Cardiac muscle cell (in vitro differentiated cells and primary cell): ENCODE measurements around the gene JPT2. TPM values are rescaled to one million over a fixed set of nuclear protein-coding genes. Genes with fewer than 3 reads are reported as not detected.

ENCODE experiments used
- DNase-seq, 2 donors: peaks; one replicate each; pipeline versions ENCODE4 v3.0.0 to v3.0.0-alpha.2; 2010 to 2017; ENCODE audit warnings: low read depth in 1 of 2, low spot score in 1 of 2
- H3K27ac ChIP-seq: fragments of 200-600 bp; sonication (generic); 2 replicates; pipeline ENCODE4 v1.5.1; 2016
- H3K27me3 ChIP-seq: fragments of 200-600 bp; sonication (generic); 2 replicates; pipeline ENCODE4 v1.6.0; 2016; ENCODE audit warnings: control low read depth
- H3K36me3 ChIP-seq: fragments of 200-600 bp; sonication (generic); 2 replicates; pipeline ENCODE4 v1.5.1; 2016; ENCODE audit warnings: control low read depth
- H3K4me1 ChIP-seq: fragments of 200-600 bp; sonication (generic); 2 replicates; pipeline ENCODE4 v1.8.1; 2017; ENCODE audit warnings: low read depth, mild to moderate bottlenecking, mixed run types
- H3K4me3 ChIP-seq: fragments of 200-600 bp; sonication (generic); 2 replicates; pipeline ENCODE4 v1.5.1; 2016; ENCODE audit warnings: mild to moderate bottlenecking
- H3K9me3 ChIP-seq: fragments of 200-600 bp; sonication (generic); 2 replicates; pipeline ENCODE4 v1.5.1; 2017; ENCODE audit warnings: low read depth, mild to moderate bottlenecking, control low read depth
- polyA plus RNA-seq: library from polyadenylated mRNA; unstranded; fragments of >200 nt; fragmentation: Nextera tagmentation; extraction: Ambion mirVana; gene quantifications from 2 replicates; pipeline ENCODE4 v1.2.1, GENCODE V29; 2016
- total RNA-seq: library from RNA; depleted of rRNA; stranded (reverse); fragments of >200 nt; gene quantifications from 2 replicates; pipeline ENCODE4 v1.2.3, GENCODE V29; 2016
- TF ChIP-seq, protein P1 (sequence below): IDR thresholded peaks from 2 replicates; pipeline ENCODE4 v1.5.1; 2012; ENCODE audit warnings: low read depth, mild to moderate bottlenecking, low read length

Gene JPT2
- total and polyA plus RNA-seq, 2 experiments from 2014 or later: 10.0 to 34.5 TPM

DNA sequence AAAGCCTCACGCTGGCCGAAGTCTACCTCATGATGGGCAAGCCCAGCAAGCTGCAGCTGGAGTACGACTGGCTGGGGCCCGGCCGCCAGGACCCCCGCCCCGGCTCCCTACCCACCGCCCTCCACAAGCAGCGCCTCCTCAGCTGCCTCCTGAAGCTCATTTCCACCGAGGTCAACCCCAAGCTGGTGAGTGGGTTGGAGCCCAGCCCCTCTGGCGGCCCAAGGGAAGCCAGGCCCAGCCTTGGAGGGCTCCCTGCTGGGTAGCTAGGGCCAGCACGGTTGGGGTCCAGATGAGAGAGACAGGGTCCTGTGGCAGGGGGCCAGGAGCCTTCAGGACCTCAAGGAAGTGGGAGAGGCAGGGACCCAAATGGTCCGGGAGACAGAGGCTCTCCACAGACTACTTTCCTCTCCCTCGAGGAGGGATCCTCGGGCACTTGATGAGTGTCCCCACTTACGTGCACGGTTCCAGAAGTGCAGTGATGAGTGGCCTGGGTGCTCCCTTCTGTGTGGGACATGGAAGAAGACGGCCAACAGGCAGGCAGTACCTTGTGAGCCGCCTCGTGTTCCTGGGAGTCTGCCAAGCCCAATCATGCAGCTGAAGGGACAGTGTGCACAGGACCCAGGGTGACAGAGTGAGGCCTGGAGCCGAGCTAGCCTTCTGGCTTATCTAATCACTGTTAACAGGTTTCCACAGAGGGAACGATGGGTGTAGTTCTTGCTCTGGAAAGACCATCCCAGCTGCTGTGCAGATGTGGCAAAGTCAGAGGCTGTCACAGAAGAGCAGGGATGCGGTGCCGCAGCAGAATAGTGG is 21.1 kb upstream of the JPT2 start:
- H3K4me3 ChIP-seq: no peak overlapping the region
- peaks cover 50% of the 10 kb centered on the region for H3K36me3 ChIP-seq
- TF ChIP-seq, protein P1, sequence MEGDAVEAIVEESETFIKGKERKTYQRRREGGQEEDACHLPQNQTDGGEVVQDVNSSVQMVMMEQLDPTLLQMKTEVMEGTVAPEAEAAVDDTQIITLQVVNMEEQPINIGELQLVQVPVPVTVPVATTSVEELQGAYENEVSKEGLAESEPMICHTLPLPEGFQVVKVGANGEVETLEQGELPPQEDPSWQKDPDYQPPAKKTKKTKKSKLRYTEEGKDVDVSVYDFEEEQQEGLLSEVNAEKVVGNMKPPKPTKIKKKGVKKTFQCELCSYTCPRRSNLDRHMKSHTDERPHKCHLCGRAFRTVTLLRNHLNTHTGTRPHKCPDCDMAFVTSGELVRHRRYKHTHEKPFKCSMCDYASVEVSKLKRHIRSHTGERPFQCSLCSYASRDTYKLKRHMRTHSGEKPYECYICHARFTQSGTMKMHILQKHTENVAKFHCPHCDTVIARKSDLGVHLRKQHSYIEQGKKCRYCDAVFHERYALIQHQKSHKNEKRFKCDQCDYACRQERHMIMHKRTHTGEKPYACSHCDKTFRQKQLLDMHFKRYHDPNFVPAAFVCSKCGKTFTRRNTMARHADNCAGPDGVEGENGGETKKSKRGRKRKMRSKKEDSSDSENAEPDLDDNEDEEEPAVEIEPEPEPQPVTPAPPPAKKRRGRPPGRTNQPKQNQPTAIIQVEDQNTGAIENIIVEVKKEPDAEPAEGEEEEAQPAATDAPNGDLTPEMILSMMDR: no peak
- H3K9me3 ChIP-seq: no peaks in the 10 kb centered on the region
- H3K27ac ChIP-seq: no peak overlapping the region
- DNase-seq: no peak
- no peaks in the 10 kb centered on the region for H3K4me1 ChIP-seq
- H3K27me3 ChIP-seq: no peaks in the 10 kb centered on the region

DNA sequence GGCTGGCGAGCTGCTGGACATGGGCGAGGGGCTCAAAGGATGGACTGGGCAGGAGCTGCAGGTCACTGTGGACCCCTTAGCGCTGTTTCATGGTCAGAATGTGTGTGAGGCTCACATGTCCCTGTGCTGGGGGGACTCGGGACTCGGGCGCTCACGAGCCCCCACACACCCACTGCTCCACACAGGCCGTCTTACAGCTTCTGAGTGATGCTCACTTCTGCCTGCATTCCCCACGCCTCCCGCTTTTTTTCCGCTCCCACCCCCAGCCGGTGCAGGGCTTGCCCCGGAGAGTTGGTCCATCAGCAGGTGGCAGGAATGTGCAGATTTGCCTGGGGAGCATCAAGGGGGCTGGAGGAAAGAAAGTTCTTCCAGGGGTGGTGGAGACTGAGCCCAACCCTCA is 20.2 kb upstream of the JPT2 start:
- peaks cover 53% of the 10 kb centered on the region for H3K36me3 ChIP-seq
- H3K9me3 ChIP-seq: no peaks in the 10 kb centered on the region
- H3K4me3 ChIP-seq: no peak overlapping the region
- TF ChIP-seq, protein P1: no peak
- no peaks in the 10 kb centered on the region for H3K27me3 ChIP-seq
- DNase-seq: no peak
- H3K27ac ChIP-seq: no peak overlapping the region
- no peaks in the 10 kb centered on the region for H3K4me1 ChIP-seq

DNA sequence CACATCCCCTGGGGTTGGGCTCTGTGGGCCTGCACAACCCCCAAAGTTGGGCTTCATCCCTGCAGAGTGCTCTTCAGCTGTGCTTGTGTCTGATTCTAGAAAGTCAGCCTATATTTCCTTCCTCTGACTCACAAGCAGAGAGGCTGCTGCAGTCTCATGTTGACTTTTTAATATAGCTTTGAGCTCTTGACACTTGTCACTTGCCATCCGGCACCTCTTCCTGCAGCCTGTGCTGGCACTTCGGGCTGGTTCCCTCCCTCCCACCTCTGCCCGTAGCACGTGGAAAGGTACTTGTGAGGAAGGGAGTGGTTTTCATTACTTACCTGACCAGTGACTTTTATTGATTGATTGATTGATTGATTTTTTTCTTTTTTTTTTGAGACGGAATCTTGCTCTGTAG is 19.0 kb upstream of the JPT2 start:
- H3K9me3 ChIP-seq: no peaks in the 10 kb centered on the region
- H3K4me1 ChIP-seq: no peaks in the 10 kb centered on the region
- DNase-seq: no peak
- H3K27me3 ChIP-seq: no peaks in the 10 kb centered on the region
- TF ChIP-seq, protein P1: no peak
- H3K4me3 ChIP-seq: no peak overlapping the region
- H3K36me3 ChIP-seq: peaks cover 61% of the 10 kb centered on the region
- H3K27ac ChIP-seq: no peak overlapping the region

DNA sequence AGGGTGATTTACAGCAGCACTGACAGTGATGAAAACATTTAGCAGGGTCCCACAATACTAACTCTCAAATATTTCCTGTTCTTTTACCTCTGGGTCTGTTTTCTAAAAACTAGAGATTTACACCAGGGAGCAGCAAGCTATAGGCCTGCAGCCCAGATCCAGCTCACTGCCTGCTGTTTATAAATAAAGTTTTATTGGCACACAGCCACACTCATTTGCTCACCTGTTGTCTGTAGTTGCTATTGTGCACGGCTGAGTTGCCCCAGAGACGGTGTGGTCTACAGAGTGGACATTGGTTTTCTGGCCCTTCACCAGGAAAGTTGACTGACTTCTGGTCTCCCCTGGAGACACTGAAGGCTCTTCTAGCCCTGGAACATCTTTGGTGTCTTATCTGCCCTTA is 16.3 kb upstream of the JPT2 start:
- H3K9me3 ChIP-seq: no peaks in the 10 kb centered on the region
- H3K4me1 ChIP-seq: no peaks in the 10 kb centered on the region
- H3K27ac ChIP-seq: no peak overlapping the region
- DNase-seq: no peak
- H3K4me3 ChIP-seq: no peak overlapping the region
- TF ChIP-seq, protein P1: no peak
- no peaks in the 10 kb centered on the region for H3K27me3 ChIP-seq
- peaks cover 55% of the 10 kb centered on the region for H3K36me3 ChIP-seq

DNA sequence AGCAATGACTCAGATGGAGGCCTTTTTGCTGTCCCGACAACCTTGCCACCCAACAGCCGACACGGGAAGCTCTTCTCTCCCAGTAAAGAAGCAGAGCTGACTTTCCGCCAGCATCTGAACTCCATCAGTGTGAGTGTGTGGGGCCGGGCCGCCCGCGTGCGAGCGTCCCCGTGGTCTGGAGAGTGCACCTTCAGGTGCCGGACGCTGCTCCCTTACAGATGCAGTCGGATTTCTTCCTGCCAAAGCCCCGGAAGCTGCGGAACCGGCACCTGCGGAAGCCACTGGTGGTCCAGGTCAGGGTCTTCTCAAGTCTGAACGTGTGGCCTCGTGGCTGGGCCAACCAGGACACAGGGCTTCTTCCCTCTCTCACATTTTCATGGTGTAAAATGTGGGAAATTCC is 15.5 kb upstream of the JPT2 start:
- peaks cover 54% of the 10 kb centered on the region for H3K36me3 ChIP-seq

More for the DNA sequence above, 15.5 kb upstream of the JPT2 start:
- H3K9me3 ChIP-seq: no peaks in the 10 kb centered on the region
- no peak overlapping the region for H3K4me3 ChIP-seq
- TF ChIP-seq, protein P1: no peak
- no peaks in the 10 kb centered on the region for H3K27me3 ChIP-seq
- no peak for DNase-seq
- no peaks in the 10 kb centered on the region for H3K4me1 ChIP-seq
- H3K27ac ChIP-seq: no peak overlapping the region
